GM12875 (cell line): ENCODE measurements around the gene BANF1.

ENCODE experiments used
- H3K4me3 ChIP-seq: one replicate; pipeline ENCODE4 v1.5.1; 2011; ENCODE audit warnings: low read depth, low read length, control low read depth
- CTCF ChIP-seq: IDR thresholded peaks from 2 replicates; pipeline ENCODE4 v1.5.1; 2011; ENCODE audit warnings: low read depth, mild to moderate bottlenecking, control low read depth, inconsistent platforms, low read length, moderate library complexity, borderline replicate concordance; ENCODE audit not compliant: insufficient read depth

Gene BANF1

GRCh38 chr11:65987336-65987735 is 15.0 kb upstream of the BANF1 start:
- H3K4me3 ChIP-seq: no peak overlapping the region
- TF ChIP-seq CTCF: no peak

GRCh38 chr11:65988791-65989592 is 13.3 kb upstream of the BANF1 start:
- H3K4me3 ChIP-seq: no peak overlapping the region
- peak; percentile 78 for TF ChIP-seq CTCF

GRCh38 chr11:65992056-65992455 is 10.2 kb upstream of the BANF1 start:
- H3K4me3 ChIP-seq: no peak overlapping the region
- TF ChIP-seq CTCF: no peak

GRCh38 chr11:65997286-65997685 is 5.0 kb upstream of the BANF1 start:
- no peak overlapping the region for H3K4me3 ChIP-seq
- no peak for TF ChIP-seq CTCF

- H3K4me3 ChIP-seq: peak overlapping the region; percentile 85
- TF ChIP-seq CTCF: no peak
Measured at GRCh38 chr11:66002648-66003225, 434 bp downstream of the BANF1 start.

- TF ChIP-seq CTCF: no peak
- H3K4me3 ChIP-seq: peak overlapping the region; percentile 85
Measured at GRCh38 chr11:66003291-66003690, 988 bp downstream of the BANF1 start.

GRCh38 chr11:66004186-66004585 is 1.9 kb downstream of the BANF1 start:
- no peak overlapping the region for H3K4me3 ChIP-seq
- no peak for TF ChIP-seq CTCF
